Measurements from ENCODE around the gene CLDN6.

The CLDN6 gene

DNA sequence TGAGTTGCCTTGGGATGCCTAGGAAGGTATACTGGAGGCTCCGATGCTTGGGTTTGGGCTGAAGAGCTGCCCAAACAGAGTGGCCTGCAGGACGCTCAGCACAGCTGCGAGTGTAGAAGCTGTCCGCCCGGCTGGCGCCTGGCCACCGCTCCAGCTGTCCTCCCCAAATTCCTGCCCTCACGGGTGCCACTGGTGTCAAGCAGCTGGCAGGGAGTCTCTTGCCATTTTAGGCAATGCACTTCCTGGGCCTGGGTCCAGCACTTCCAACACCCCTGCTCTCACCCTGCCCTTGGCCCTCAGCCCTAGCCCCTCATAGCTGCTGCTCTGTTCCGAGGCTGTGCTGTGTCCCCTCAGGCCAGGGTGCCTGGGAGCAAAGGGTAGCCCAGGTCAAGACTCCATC is 32.5 kb downstream of the CLDN6 start:
- DNase-seq: no peak

DNA sequence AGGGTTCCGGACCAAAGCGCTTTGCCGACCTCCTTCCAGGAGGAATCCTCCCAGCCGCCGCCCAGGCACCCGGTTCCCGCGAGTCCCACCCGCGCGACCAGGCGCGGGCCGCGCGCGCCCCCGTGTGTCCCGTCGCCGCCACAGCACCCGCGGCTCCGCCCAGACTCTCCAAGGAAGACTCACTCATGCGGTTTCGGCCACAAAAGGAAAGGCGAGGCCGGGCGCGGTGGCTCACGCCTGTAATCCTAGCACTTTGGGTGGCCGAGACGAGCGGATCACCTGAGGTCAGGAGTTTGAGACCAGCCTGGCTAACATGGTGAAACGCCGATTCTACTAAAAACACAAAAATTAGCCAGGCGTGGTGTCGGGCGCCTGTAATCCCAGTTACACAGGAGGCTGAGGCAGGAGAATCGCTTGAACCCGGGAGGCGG is 34.3 kb downstream of the CLDN6 start:
- DNase-seq: peak; percentile 71

DNA sequence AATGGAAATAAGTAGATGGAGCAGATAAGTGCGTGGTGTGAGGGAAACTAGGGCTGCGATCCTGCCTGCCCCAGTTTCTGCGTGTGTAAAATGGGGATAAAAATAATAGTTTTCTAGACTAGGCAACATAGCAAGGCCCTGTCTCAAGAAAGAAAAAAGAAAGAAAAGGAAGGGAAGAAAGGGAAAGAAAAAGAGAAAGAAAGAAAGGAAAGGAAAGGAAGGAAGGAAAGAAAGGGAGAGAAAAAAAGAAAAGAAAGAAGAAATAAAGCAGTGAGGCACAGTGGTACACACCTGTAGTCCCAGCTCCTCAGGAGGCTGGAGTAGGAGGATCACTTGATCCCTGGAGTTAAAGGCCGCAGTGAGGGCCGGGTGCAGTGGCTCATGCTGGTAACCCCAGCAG is 35.6 kb downstream of the CLDN6 start:
- no peak for DNase-seq

DNA sequence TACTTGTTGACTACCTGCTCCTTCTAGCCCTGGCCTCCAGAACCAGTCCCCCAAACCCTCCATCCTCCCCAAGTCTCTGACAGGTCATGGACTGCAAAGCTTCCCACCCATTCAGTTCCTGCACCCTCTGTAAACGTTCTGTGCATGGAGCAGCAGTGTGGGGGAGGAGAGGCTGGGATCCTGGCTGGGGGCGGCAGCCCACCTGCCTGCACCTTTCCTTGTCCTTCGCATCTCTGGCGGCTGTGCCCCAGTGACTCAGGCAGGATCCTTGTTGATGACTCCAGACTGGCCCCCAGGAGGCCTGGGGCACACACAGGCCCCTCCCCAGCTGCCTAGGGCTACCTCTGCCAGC is 36.1 kb downstream of the CLDN6 start:
- no peak for DNase-seq

DNA sequence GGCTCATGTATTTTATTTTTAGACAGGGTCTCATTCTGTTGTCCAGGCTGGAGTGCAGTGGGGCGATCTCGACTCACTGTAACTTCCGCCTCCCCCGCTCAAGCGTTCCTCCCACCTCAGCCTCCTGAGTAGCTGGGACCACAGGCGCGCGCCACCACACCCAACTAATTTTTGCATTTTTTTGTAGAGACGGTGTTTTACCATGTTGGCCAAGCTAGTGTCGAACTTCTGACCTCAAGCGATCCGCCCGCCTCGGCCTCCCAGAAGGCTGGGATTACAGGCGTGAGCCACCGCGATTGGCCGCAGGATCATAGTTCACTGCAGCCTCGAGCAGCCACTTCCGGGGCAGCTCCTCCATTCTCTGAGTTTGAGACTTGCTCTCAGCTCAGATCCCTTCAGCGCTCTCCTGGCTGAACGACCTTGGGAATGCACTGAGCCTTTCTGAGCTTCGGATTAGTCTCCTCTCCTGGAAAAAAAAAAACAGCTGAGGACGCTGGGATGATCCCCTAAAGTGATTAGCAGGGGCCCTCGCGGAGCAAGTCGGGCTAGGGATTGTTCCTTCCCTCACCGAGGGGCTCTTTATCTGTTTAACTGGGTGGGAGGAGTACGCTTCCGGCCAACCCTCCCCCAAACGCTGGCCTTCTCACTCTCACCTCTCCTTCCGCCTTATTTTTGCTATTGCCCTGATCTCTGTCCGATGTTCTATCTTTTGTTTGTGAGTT is 36.6 kb downstream of the CLDN6 start:
- no peak for DNase-seq

DNA sequence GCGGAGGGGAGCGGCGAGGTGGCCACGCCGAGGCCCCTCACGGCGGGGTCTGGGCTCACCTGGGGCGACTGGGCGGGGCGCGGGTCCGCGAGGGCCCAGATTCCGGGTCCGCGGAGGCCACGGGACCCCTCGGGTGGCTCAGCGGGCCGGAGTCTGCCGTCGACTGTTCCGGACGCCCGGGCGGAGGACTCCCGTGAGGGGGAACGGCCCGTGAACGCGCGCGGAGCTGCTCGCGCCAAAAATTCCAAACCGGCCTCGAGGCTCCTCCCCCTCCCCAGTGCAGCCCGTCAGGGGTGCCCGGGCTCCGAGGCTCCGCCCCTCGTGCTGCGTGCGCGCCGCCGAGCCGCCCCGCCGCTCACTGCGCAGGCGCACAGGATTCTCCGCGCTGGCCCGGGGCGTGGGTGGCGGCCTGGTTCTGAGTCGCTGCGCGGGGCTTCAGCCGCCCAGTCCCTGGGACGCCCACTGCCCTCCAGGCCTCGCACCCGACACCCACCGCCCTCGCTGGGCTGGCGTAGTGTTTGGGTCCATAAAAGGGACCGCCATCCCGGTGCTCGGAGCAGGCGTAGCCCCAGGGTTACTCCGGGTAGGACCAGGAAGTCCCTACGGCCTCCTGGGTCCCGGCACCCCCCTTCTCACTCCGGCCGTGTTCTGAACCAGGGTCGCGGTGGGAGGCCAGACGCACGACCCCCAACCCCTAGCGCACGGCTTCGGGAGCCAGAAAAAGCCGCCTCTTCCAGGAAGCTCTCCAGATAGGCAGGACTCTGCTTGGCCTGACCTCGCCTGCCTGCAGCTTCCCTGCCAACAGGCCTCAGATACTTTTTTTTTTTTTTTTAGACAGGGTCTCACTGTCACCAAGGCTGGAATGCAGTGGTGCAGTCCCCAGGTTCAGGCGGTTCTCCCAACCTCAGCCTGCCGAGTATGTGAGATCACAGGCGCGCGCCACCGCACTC is 37.5 kb downstream of the CLDN6 start, which contains the start of gene PKMYT1:
PKMYT1 (minus strand) TSS at position 220 of the 950 bp plus-strand sequence. CDS start 789 bp downstream, outside the sequence.
- peak; percentile 97 for DNase-seq

DNA sequence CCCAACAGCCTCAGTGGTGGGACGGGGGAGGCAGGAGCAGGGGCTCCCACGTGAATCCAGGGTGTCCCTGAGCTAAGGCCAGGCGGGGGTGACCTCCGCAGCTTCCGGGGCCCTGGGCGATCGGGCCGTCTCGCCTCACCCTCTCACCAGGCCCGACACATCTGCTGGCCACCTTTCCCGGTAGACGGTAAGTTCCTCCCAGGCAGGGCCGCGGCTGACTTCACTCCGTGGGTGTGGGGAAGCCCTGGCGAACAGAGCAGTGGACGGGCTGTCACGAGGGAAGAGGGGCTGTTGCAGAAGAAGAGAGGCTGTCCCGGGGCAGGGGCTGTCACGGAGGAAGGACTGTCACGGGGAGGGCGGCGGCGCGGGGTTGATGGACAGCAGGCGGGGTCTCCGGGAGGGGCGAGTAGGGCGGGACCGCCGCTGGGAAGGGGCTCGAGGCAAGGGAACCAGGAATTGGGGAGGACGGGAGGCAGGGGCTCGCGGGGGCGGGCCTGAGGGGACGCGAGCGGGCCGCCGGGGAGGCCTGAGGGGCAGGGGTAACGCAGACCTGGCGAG is 38.2 kb downstream of the CLDN6 start:
- DNase-seq: no peak

DNA sequence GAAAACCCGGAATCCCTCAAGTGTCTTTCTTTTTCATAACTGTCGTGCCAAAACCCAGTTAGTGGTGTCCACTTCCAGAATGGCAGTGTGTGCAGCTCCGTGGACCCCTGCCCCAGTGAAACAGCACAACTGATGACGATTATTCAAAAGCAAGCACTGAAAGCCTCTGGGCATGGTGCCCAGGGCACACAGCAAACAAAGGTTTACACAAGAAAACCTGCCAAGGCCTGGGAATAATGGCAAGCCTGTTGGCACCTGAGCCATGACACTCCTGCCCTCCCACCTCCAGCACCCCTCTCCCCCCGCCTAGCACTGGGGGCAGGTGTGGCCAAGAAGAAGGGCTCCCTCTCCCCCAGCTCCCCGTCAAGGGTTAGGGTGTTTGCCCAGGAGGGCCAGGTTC is 40.5 kb downstream of the CLDN6 start:
- no peak for DNase-seq

DNA sequence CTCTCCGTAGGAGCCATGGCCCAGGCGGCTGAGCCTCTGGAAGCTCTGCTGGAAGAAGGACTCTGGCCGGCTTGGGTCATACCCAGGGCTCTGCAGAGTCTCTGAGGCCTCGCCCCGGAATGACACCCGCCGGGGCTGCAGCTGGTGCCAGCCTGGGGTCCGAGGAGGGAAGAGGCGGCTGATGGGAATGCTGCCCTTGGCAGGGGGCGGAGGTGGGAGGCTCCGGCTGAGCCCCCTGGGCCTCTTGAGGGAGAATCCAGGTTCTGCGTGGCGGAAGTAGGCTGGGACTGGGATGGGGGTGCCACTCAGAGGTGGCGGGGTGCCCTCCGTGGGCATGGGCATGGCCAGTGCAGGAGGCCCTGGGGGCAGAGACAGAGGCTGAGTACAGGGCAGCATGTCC is 41.3 kb downstream of the CLDN6 start:
- DNase-seq: no peak

DNA sequence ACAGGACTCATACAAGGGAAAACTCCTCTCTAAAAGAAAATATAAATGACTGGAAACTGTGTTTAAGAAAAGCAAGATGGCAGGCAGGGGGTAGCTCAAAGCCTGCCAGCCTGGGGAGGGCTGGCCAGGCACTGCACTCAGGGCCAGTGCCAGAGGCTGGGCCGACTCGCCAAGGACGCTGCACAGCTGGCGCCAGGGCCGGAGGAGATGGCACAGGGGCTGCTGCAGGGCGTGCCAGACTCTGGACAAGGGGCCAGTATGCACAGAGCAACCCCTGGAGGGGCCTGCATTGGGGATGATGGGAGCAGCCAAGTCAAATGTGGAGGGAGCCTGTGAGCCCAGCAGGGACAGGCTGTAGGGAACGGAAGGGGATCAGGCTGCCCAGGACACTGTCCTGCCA is 41.8 kb downstream of the CLDN6 start:
- DNase-seq: no peak

DNA sequence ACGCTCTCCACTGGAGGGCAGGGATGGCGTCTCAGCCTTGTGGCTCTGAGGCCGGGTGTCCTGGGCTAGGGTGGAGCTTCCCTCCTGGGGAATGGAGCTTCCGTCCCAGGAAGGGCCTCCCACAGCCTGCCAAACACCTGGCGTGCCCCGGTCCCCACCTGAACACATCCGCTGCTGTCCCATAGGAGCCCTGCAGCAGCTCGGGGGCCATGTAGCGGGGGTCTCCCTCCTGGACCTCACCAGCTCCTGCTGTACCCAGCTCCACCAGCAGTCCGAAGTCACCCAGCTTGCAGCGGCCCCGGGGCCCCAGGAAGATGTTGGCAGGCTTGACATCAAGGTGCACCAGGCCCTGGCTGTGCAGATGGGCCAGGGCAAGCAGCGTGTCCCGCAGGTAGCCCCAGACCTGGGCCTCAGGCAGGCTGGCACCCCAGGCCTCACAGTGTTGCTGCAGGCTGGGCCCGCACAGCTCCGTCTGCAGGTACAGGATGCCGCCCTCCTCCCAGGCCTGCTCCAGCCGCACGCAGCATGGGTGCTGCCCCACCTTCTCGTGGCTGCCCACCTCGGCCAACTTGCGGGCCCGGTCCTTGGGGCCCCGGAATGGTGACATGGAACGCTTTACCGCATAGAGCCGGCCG is 42.7 kb downstream of the CLDN6 start:
- DNase-seq: no peak

DNA sequence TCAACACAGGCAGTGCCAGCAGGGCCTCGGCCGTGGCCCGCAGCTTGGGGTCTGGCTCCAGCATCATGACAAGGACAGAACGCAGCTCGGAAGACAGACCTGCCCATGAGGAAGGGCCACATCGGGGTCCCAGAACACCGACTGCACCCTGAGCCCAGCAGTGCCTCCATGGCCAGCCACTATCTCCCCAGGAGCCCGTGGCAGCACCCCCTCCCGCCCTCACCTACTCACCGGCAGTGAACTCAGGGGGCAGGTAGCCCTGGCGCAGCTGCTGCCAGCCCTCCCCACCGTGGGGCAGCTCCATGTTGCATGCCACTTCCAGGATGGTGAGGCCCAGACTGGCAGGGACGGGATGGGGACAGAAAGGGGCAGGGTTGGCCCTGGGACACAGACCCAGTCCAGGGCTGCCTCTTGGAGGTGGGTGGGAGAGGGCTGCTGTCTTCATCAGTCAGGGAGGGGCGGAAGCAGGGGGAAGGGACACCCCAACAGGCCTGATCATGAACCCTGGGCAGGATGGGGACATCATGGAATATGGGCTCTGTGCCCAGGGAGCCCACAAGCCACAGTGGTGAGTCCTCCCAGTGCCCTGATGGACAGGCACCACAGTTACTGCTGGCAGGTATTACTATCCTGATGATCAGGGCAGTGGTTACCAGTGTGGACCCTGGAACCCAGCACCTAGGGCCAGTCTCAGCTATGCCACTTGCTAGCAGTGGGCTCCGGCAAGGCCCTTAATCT is 43.5 kb downstream of the CLDN6 start:
- no peak for DNase-seq

DNA sequence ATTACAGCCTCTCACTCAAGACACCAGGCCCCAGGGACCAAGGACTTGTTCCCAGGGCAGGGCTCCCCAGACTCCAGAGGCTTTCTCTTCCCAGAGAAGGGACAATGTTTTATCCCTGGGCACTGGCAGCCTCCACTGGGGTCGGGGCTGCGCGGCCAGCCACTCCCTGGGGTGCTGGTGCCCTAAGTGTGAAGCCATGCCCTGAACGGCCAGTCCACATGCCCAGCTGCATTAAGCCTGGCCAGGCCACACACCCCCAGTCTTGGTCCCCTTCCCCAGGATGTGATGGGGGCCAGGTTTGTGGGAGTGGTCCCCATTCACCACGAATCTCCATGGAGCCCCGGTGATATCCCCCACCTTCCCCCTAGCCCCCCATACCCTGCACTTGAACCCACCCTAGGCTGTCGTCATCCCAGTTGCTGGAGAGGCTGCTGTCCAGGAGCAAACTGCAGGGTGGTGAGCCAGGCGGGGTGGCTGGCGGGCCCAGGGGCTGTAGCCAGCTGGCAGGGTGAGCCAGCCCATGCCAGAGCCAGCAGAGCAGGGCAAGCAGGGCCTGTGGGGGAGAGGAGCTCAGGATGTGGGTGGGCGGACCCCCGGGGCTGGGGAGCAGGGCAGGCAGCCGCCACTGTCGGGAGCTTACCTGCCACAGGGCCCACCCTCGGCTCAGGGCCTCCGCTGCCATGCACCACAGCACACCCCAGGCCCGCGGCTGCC is 44.2 kb downstream of the CLDN6 start:
- no peak for DNase-seq

DNA sequence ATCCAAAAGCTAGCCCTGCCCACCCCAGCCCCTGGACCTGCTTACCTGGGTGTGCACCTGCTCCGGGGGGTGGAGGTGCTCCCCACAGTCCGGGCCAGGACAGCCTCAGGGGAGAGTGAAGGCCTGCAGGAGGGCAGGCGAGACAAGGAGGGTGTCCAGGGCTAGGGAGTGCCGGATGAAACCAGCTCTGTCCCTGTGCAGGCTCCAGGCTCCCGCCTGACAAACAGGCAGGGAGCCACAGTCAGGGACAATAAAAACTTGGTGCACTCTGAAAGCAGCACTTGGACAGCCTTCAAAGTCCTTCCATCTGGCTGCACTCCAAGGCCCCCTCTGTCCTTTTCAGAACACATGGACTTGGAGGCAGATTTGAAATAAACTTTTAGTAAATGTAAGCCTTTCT is 44.9 kb downstream of the CLDN6 start:
- no peak for DNase-seq

DNA sequence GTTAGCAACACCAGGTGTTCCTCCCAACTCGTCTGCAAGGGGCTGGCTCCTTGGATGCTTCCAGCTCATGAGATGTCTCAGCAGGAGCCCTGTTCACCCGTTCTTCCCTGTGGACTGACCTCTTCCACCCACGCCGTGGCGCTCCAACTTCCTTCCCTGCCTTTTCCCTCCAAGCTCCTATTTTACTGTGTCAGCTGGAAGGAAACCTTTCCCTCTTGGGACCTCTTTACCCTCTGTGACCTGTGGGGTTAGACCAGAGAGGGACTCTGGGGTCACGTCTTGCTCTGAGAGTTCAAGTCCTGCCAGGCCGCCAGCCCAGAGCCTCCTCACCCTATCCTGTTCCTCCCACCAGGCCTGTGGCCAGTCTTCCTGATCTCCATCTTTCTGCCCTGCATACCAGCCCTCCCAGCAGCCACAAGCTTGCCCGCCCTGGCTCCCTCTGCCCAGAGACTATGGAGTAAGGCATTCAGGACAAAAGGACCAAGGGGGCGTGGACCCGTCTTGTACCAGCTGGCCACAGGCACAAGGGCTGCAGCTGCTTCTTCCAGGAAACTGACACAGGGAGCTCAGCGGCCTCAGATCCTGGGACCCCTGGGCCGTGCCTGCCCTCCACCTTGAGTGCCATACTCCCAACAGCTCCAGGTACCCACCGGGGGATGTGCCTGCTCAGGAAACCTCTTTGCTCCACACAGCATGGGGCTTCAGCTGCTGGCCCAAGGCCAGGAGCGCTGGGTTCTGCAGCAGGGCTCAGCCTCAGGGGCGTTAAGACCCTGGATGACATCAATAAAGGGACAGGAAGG is 45.8 kb downstream of the CLDN6 start:
- no peak for DNase-seq

DNA sequence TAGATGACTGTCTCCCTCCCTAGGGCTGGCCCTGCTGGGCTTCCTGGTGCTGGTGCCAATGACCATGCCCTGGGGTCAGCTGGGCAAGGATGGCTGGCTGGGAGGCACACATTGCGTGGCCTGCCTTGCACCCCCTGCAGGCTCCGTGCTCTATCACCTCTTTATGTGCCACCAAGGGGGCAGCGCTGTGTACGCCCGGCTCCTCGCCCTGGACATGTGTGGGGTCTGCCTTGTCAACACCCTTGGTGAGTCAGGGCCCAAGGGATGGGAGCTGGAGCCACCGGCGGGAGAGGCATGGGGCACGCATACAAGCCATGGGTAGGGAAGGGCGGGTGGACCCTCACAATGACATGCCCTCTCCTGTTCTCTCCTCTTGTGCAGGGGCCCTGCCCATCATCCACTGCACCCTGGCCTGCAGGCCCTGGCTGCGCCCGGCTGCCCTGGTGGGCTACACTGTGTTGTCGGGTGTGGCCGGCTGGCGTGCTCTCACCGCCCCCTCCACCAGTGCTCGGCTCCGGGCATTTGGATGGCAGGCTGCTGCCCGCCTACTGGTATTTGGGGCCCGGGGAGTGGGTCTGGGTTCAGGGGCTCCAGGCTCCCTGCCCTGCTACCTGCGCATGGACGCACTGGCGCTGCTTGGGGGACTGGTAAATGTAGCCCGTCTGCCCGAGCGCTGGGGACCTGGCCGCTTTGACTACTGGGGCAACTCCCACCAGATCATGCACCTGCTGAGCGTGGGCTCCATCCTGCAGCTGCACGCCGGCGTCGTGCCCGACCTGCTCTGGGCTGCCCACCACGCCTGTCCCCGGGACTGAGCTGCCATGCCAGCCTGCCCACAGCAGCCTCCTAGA is 46.6 kb downstream of the CLDN6 start:
- DNase-seq: no peak

DNA sequence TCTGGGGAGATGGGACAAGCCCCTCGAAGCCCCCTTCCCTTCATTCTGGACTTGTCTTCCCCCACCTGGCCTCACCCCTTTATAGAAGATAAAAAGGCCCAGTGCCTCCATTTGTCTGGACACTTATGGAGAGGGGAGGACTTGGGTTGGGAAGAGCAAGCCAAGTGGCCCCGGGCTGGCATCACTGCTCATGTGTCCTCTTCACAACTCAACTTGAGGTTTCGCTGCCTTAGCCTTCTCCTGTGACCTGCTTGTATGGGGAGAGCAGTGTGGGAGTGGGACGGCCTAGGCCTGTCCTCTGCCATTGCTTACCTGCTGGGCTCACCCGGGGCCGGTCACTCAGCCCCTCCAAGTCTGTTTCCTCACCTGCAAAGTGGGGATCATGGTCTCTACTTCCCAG is 47.4 kb downstream of the CLDN6 start:
- no peak for DNase-seq

DNA sequence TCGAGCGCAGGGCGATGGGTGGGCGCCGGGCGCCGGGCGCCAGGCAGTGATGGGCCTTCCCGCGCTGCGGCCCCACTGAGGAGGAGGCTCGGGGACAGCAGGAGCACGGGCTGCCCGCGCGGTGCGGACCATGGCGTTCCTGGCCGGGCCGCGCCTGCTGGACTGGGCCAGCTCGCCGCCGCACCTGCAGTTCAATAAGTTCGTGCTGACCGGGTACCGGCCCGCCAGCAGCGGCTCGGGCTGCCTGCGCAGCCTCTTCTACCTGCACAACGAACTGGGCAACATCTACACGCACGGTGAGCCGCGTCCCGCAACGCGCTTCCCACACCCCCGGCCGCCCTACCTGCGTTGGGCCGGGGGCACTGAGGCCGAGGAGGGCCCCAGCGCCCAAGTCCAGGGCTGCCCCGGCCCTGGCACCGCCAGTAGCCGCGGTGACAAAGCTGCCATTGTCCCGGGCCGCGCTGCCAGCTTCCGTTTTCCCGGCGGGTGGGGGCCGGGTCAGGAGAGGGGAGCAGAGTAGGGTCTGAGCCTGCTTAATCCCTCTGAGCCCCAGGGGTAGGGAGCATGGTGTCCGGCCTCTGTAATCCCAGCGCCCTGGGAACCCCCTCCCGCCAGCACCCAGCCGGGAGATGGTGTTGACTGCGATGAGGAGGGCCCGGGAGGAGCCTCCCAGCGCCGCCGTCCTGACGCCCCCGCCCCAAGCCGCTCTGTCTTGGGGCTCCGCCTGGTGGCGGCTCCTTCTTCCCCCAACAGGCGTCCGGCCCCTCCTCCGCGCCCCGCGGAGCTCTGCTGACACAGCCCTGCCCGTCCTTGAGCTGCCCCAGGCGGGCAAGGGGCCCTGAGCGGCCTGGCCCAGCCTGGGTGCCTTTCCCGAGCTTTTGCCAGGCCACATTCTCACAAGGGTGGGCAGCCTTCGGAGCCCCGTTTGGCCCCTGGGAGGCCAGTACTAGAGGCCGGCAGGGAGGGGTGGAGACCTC is 48.1 kb downstream of the CLDN6 start:
- DNase-seq: peak; percentile 69

All from stimulated activated CD4-positive, alpha-beta T cell treated with anti-CD3 and anti-CD28 coated beads, Interleukin-12 subunit alpha, Interleukin-12 subunit beta, amount 100 ng/mL, for 4 hours (primary cell).